GM12874 (cell line): Measurements from ENCODE around the gene RCAN2.

Experiments
- TF ChIP-seq, protein P1 (sequence below): IDR thresholded peaks from 2 replicates; pipeline ENCODE4 v1.5.1; 2011; ENCODE audit warnings: low read depth, mild to moderate bottlenecking, control low read depth, low read length, moderate library complexity; ENCODE audit not compliant: insufficient read depth

The RCAN2 gene

DNA sequence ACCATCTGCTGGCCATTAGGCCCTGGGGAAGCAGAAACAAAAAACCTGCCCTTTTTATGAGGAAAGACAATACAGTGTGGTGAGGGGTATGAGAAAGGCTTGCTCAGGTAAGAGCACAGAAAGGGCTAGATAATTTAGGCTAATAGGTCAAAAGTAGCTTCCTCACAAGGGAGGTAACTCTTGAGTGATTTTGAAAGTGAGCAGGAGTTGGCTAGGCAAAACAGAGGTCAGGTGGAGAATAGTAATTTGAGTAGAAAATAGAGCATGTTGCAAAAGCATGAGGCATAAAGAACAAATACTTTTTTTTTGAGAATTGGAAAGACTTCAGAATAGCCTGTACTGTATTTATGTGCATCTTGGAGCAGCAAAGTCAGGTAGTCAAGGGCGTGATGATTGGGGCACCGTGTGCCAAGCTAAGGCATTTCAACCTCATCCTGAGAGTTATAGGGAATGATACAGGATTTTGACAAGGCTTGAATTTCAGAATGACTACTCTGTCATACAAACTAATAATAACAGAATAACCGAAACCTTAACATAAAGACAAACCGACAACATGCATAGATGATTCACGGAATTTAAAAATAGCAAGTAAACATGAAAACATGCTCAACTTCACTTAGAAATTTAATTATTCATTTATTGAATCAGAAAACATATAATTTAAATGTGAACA is 197.5 kb downstream of the RCAN2 start:
- TF ChIP-seq, protein P1, sequence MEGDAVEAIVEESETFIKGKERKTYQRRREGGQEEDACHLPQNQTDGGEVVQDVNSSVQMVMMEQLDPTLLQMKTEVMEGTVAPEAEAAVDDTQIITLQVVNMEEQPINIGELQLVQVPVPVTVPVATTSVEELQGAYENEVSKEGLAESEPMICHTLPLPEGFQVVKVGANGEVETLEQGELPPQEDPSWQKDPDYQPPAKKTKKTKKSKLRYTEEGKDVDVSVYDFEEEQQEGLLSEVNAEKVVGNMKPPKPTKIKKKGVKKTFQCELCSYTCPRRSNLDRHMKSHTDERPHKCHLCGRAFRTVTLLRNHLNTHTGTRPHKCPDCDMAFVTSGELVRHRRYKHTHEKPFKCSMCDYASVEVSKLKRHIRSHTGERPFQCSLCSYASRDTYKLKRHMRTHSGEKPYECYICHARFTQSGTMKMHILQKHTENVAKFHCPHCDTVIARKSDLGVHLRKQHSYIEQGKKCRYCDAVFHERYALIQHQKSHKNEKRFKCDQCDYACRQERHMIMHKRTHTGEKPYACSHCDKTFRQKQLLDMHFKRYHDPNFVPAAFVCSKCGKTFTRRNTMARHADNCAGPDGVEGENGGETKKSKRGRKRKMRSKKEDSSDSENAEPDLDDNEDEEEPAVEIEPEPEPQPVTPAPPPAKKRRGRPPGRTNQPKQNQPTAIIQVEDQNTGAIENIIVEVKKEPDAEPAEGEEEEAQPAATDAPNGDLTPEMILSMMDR, result no peak

DNA sequence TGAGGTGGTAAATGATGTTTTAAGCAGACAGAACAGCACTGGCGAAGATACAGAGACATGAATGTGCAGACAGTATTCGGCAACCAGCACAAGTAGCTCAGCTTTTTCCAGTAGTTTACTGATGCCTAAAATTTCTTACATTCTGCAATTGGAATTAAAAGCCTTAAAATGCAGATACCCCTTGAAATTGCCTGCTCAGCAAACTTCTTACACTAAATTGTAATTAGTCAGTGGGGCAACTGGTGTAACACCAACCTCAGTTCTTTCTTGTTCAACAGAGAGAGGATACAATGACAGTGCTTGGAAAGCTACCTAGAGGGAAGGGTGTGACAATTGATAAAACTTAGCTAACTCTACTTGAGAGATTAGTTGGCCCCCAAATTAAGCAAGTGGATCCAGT is 199.4 kb downstream of the RCAN2 start:
- TF ChIP-seq, protein P1, result no peak

DNA sequence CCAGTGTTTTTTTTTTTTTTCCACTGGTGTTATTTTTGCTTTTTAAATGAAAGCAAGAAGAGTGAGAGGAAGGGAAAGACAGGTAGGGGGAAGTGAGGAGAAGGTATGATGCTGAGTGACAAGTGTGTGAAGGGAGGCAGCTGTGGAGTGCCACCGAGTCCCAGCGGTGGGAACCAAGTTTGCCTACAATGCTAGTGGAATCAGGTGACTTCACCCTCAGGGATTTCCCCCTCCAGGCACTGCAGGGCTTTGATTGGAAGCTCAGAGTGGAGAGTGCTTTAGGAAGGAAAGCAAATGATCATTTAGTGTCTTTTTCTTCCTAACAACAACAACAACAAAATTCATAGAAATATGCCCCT is 200.0 kb downstream of the RCAN2 start:
- TF ChIP-seq, protein P1, result no peak

DNA sequence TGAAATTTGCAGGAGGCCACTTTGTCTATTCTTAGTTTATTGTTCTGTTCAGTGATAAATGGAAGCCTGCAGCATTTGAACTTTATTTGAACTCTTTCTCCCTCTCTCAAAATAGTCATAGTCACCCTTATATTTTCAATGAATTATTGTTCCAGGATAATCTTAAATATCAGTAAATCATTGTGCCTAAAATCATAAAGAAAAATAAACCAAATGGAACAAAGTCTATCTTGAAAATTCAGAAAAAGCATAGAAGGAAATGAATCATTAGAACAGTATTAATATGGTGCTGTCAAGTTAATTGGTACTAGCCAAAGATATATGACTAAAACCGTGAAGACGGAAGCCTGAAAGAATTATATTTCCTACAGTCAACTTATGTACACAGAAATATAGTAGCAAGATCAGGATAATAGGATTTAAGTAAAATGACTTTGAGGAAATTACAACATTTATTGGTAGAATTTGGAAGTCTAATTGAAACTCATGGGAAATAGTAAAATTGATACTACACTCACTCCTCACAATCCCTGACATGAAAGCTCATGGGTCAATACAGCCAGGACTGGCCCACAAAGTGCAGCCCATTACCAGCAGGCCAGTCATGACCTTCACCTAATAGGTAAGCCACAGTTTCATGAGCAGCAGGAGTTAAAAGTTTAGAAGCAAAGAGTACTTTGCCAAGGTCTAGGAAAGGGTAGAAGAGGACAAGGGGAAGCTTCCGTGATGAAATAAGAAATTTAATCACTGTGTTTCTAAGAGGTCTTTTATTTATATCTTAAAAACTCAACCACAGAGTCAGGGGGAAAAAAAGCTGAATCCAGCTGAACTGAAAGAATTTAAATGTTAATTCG is 200.6 kb downstream of the RCAN2 start:
- TF ChIP-seq, protein P1, result no peak

DNA sequence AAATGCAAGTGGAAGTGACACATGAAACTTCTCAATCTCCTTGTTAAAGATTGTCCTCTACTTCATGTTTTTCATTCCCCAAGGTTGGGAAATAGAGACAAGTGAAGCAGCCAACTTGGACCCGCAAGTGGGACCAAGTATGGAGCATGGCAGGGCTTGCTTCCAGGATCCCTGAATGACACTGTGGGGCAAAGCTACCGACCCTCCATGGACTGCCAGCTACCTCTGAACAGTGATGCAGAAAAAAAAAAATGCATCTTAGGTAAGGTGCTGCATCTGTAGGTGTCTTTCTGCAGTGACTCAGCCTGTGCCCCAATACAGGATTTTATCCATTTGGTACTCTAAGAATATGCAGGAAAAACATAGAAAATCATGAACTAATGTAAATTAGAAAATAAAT is 201.4 kb downstream of the RCAN2 start:
- TF ChIP-seq, protein P1, result no peak

DNA sequence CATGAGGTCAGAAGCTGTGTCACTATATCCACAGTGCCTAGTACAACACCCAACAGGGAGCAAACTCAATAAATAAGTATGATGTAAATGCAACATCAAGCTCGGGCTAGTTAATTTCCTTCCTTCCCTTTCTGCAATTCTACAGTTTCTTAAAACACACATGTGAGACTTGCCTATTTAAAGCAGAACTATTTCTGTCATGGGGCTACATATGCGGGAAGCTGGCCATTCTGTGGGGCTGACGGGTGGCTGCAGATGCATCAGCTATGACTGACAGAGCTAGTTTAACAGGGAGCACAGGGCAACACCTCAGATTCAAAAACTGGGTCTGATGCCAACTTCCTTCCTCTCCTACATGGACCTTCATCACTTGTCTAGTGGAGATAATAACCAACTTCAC is 202.4 kb downstream of the RCAN2 start:
- TF ChIP-seq, protein P1, result no peak

DNA sequence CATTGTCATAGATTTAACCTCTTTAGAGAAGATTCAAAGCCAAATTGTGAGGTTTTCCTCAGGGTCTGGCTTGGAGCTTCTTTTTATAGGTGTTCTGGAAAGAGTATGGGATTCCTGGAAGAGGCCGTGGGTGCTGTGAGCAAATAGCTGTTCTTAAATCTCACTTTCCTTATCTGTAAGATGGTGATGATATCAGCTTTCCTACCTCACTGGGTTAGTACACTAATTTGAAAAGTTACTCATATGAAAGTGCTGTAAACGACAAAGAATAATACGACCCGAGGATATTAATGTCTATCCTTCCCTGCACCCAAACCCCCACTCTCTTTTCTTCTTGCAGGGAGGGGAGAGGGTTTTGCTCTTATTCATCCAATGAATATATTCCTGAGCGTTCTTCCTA is 203.6 kb downstream of the RCAN2 start:
- TF ChIP-seq, protein P1, result no peak
